Mammary epithelial cell (primary cell): Measurements from ENCODE around the gene PPP2R5A.

Experiments
- EZH2 ChIP-seq: IDR thresholded peaks from 2 replicates; pipeline ENCODE4 v1.6.1; 2012; ENCODE audit warnings: low read length, inconsistent platforms, borderline replicate concordance
- TF ChIP-seq, protein P1 (sequence below), 2 donors: IDR thresholded peaks in 1 of 2; conservative IDR thresholded peaks in 1 of 2; 2 replicates each; pipeline ENCODE4 v1.5.1; 2011 to 2012; ENCODE audit warnings: inconsistent platforms in 2 of 2, low read length in 2 of 2, mild to moderate bottlenecking in 2 of 2, control low read depth in 1 of 2, low read depth in 1 of 2; ENCODE audit not compliant: insufficient read depth in 1 of 2; ENCODE audit errors: extremely low read depth in 1 of 2

DNA sequence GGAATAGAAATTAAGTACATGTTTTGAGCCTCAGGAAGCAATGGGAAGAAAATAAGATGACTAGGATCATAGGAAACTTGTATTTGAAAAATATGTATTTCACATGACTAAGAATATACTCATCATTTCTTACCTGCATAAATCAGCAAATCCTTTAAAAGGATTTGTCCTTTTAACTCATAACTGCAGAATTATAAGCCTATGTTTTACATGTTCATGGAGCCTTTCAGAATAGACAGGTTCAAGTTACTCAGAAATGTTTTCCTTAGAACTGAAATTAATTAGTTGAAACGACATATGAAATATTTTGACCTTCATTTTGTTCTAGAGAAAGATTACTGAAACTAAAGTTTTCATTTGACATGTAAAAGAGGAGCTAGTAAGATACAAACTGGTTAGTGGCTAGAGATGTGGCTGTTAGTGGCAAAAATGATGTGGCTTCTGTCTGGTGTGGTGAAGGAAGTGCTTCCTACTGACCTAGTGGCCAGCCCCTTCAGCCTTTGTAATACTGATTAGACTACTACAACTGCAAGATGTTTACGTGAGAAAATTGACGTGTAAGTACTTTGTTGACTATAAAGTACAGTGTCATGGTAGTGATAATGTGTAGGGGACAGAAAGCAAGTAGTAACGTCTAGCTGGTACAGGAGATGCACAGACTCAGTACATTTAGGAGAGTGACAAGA lies 74.7 kb downstream of the PPP2R5A start:
- TF ChIP-seq, protein P1, sequence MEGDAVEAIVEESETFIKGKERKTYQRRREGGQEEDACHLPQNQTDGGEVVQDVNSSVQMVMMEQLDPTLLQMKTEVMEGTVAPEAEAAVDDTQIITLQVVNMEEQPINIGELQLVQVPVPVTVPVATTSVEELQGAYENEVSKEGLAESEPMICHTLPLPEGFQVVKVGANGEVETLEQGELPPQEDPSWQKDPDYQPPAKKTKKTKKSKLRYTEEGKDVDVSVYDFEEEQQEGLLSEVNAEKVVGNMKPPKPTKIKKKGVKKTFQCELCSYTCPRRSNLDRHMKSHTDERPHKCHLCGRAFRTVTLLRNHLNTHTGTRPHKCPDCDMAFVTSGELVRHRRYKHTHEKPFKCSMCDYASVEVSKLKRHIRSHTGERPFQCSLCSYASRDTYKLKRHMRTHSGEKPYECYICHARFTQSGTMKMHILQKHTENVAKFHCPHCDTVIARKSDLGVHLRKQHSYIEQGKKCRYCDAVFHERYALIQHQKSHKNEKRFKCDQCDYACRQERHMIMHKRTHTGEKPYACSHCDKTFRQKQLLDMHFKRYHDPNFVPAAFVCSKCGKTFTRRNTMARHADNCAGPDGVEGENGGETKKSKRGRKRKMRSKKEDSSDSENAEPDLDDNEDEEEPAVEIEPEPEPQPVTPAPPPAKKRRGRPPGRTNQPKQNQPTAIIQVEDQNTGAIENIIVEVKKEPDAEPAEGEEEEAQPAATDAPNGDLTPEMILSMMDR (conservative IDR thresholded peaks at IDR 0.05 in 1 of 2, IDR thresholded peaks at IDR 0.05 in 1 of 2; ENCODE audit: extremely low read depth in 1 of 2, insufficient read depth in 1 of 2, low read depth in 1 of 2, low read length in 2 of 2): no peak
- TF ChIP-seq EZH2: no peak
